ENCODE measurements around the gene PLAGL1. TPM values are rescaled to one million over a fixed set of nuclear protein-coding genes. Genes with fewer than 3 reads are reported as not detected.

The PLAGL1 gene
- total and polyA plus RNA-seq, 2 experiments from 2014 or later: 9.0 to 17.2 TPM

- Histone ChIP-seq H3K4me1 (ENCODE audit: low read depth) (no peaks in the 10 kb centered on the region), H3K27ac (no peak overlapping the region), H3K4me3 (no peak overlapping the region), H3K9me3 (ENCODE audit: low read depth) (no peaks in the 10 kb centered on the region), H3K27me3 (no peaks in the 10 kb centered on the region), H3K36me3 (no peaks in the 10 kb centered on the region)
- no peak for DNase-seq (ENCODE audit: low read depth in 1 of 2, low spot score in 1 of 2)
- no peak for TF ChIP-seq CTCF (IDR thresholded peaks at IDR 0.05; ENCODE audit: low read depth, low read length)
Observed at GRCh38 chr6:143949962-143950361, 58.1 kb downstream of the PLAGL1 start.

- no peaks in the 10 kb centered on the region for H3K9me3 ChIP-seq (ENCODE audit: low read depth)
- H3K27me3 ChIP-seq: no peaks in the 10 kb centered on the region
- TF ChIP-seq CTCF (IDR thresholded peaks at IDR 0.05; ENCODE audit: low read depth, low read length): no peak
- no peak overlapping the region for H3K27ac ChIP-seq
- H3K36me3 ChIP-seq: no peaks in the 10 kb centered on the region
- no peak for DNase-seq (ENCODE audit: low read depth in 1 of 2, low spot score in 1 of 2)
- no peak overlapping the region for H3K4me3 ChIP-seq
- H3K4me1 ChIP-seq (ENCODE audit: low read depth): no peaks in the 10 kb centered on the region
Observed at GRCh38 chr6:143949535-143949934, 58.5 kb downstream of the PLAGL1 start.

GRCh38 chr6:143948208-143948607, 59.9 kb downstream of the PLAGL1 start:
- TF ChIP-seq CTCF (IDR thresholded peaks at IDR 0.05; ENCODE audit: low read depth, low read length): no peak
- Histone ChIP-seq H3K4me3 (no peak overlapping the region), H3K9me3 (ENCODE audit: low read depth) (no peaks in the 10 kb centered on the region), H3K36me3 (no peaks in the 10 kb centered on the region), H3K4me1 (ENCODE audit: low read depth) (no peaks in the 10 kb centered on the region), H3K27me3 (no peaks in the 10 kb centered on the region), H3K27ac (no peak overlapping the region)
- DNase-seq (ENCODE audit: low read depth in 1 of 2, low spot score in 1 of 2): no peak

- H3K27me3 ChIP-seq: no peaks in the 10 kb centered on the region
- H3K4me1 ChIP-seq (ENCODE audit: low read depth): no peaks in the 10 kb centered on the region
- H3K9me3 ChIP-seq (ENCODE audit: low read depth): no peaks in the 10 kb centered on the region
- no peaks in the 10 kb centered on the region for H3K36me3 ChIP-seq
- peak; percentile 71 for TF ChIP-seq CTCF (IDR thresholded peaks at IDR 0.05; ENCODE audit: low read depth, low read length)
- peak; percentile 71 to 79 for DNase-seq (ENCODE audit: low read depth in 1 of 2, low spot score in 1 of 2)
- no peak overlapping the region for H3K4me3 ChIP-seq
- H3K27ac ChIP-seq: no peak overlapping the region
Observed at GRCh38 chr6:143941852-143942627, 66.0 kb downstream of the PLAGL1 start.

- no peak overlapping the region for H3K4me3 ChIP-seq
- no peaks in the 10 kb centered on the region for H3K27me3 ChIP-seq
- H3K36me3 ChIP-seq: no peaks in the 10 kb centered on the region
- peak; percentile 58 to 59 for DNase-seq (ENCODE audit: low read depth in 1 of 2, low spot score in 1 of 2)
- peak; percentile 72 for TF ChIP-seq CTCF (IDR thresholded peaks at IDR 0.05; ENCODE audit: low read depth, low read length)
- H3K9me3 ChIP-seq (ENCODE audit: low read depth): no peaks in the 10 kb centered on the region
- no peak overlapping the region for H3K27ac ChIP-seq
- no peaks in the 10 kb centered on the region for H3K4me1 ChIP-seq (ENCODE audit: low read depth)
Observed at GRCh38 chr6:143940011-143940597, 68.0 kb downstream of the PLAGL1 start.
